Neural progenitor cell (in vitro differentiated cells): ENCODE data around the gene PHACTR4. TPM values are rescaled to one million over a fixed set of nuclear protein-coding genes. Genes with fewer than 3 reads are reported as not detected.
"Not testable (repeated sequence)": the region's sequence is repeated elsewhere in the genome, so short reads cannot be mapped to it uniquely, and the experiment has no call there.

Experiments used
- DNase-seq: peaks from one replicate; pipeline ENCODE4 v3.0.0-alpha.2; 2016; ENCODE audit warnings: low spot score
- H2AFZ ChIP-seq: fragments of 200-600 bp; sonication (generic); replicated peaks from 2 replicates; pipeline ENCODE4 v1.6.1; 2016; ENCODE audit warnings: antibody characterized with exemption
- H3F3A ChIP-seq: fragments of 200-600 bp; sonication (generic); 2 replicates; pipeline ENCODE4 v1.6.1; 2016; ENCODE audit warnings: antibody characterized with exemption, low read depth
- H3K27ac ChIP-seq: fragments of 200-600 bp; sonication (generic); 2 replicates; pipeline ENCODE4 v1.5.1; 2016; ENCODE audit warnings: mild to moderate bottlenecking
- H3K27me3 ChIP-seq: fragments of 200-600 bp; sonication (generic); 2 replicates; pipeline ENCODE4 v1.6.1; 2016; ENCODE audit warnings: mild to moderate bottlenecking, moderate library complexity
- H3K36me3 ChIP-seq: fragments of 200-600 bp; sonication (generic); 2 replicates; pipeline ENCODE4 v1.5.1; 2016
- H3K4me1 ChIP-seq: fragments of 200-600 bp; sonication (generic); 2 replicates; pipeline ENCODE4 v1.6.1; 2016; ENCODE audit warnings: mixed run types
- H3K4me2 ChIP-seq: fragments of 200-600 bp; sonication (generic); 2 replicates; pipeline ENCODE4 v1.6.1; 2016
- H3K4me3 ChIP-seq: fragments of 200-600 bp; sonication (generic); 2 replicates; pipeline ENCODE4 v1.5.1; 2016
- H3K79me2 ChIP-seq: fragments of 200-600 bp; sonication (generic); 2 replicates; pipeline ENCODE4 v1.6.1; 2016; ENCODE audit warnings: low read depth
- H3K9ac ChIP-seq: fragments of 200-600 bp; sonication (generic); 2 replicates; pipeline ENCODE4 v1.6.1; 2016
- H3K9me3 ChIP-seq: fragments of 200-600 bp; sonication (generic); 2 replicates; pipeline ENCODE4 v1.5.1; 2016; ENCODE audit warnings: low read depth
- H4K20me1 ChIP-seq: fragments of 200-600 bp; sonication (generic); 2 replicates; pipeline ENCODE4 v1.6.1; 2016; ENCODE audit warnings: low read depth
- H3K27ac Mint-ChIP-seq: 3 replicates; pipeline ENCODE4 v1.8.0; 2021; ENCODE audit warnings: mixed read lengths
- H3K27me3 Mint-ChIP-seq: 2 replicates; pipeline ENCODE4 v1.8.0; 2022; ENCODE audit warnings: low read depth, mild to moderate bottlenecking, inconsistent platforms, moderate library complexity, mixed read lengths; ENCODE audit not compliant: insufficient read depth
- H3K36me3 Mint-ChIP-seq: 3 replicates; pipeline ENCODE4 v1.8.0; 2021; ENCODE audit warnings: mixed read lengths
- H3K4me1 Mint-ChIP-seq: 3 replicates; pipeline ENCODE4 v1.8.0; 2021; ENCODE audit warnings: mixed read lengths
- H3K4me3 Mint-ChIP-seq: 3 replicates; pipeline ENCODE4 v1.8.0; 2021; ENCODE audit warnings: mild to moderate bottlenecking, moderate library complexity, mixed read lengths
- H3K9me3 Mint-ChIP-seq: 3 replicates; pipeline ENCODE4 v1.8.0; 2020; ENCODE audit warnings: mixed read lengths
- EZH2 ChIP-seq: fragments of 200-600 bp; sonication (generic); IDR thresholded peaks from 2 replicates; pipeline ENCODE4 v1.6.1; 2017; ENCODE audit warnings: antibody characterized with exemption, mild to moderate bottlenecking, moderate library complexity
- EZH2phosphoT487 ChIP-seq: fragments of 200-600 bp; sonication (generic); IDR thresholded peaks from 2 replicates; pipeline ENCODE4 v1.6.1; 2017; ENCODE audit warnings: antibody characterized with exemption
- total RNA-seq: library from RNA; depleted of rRNA; stranded (reverse); fragments of >200 nt; gene quantifications from 2 replicates; pipeline ENCODE4 v1.2.3, GENCODE V29; 2015; ENCODE audit warnings: low replicate concordance
- TF ChIP-seq, protein P1 (sequence below): fragments of 200-600 bp; sonication (generic); IDR thresholded peaks from 2 replicates; pipeline ENCODE4 v1.5.1; 2017; ENCODE audit warnings: antibody characterized with exemption, mild to moderate bottlenecking

Gene PHACTR4
- total RNA-seq, 1 donor from 2014 or later = 34.0 TPM

GRCh38 chr1:28326515-28326914, 43.0 kb upstream of the PHACTR4 start:
- no peaks in the 10 kb centered on the region for H3K9me3 ChIP-seq
- Mint-ChIP-seq H3K36me3 (no peaks in the 10 kb centered on the region), H3K9me3 (no peaks in the 10 kb centered on the region), H3K4me1 (peaks cover 14% of the 10 kb centered on the region), H3K27me3 (peaks cover 10% of the 10 kb centered on the region), H3K27ac (no peak overlapping the region), H3K4me3 (no peak overlapping the region)
- H3K27ac ChIP-seq = no peak overlapping the region
- H3K4me2 ChIP-seq = no peak overlapping the region
- peaks cover 5% of the 10 kb centered on the region for H3K4me1 ChIP-seq
- DNase-seq = no peak
- H2AFZ ChIP-seq = no peak overlapping the region
- peaks cover 10% of the 10 kb centered on the region for H3F3A ChIP-seq
- H3K9ac ChIP-seq = no peak overlapping the region
- no peaks in the 10 kb centered on the region for H4K20me1 ChIP-seq
- TF ChIP-seq EZH2phosphoT487 (no peak), EZH2 (no peak)
- TF ChIP-seq, protein P1, sequence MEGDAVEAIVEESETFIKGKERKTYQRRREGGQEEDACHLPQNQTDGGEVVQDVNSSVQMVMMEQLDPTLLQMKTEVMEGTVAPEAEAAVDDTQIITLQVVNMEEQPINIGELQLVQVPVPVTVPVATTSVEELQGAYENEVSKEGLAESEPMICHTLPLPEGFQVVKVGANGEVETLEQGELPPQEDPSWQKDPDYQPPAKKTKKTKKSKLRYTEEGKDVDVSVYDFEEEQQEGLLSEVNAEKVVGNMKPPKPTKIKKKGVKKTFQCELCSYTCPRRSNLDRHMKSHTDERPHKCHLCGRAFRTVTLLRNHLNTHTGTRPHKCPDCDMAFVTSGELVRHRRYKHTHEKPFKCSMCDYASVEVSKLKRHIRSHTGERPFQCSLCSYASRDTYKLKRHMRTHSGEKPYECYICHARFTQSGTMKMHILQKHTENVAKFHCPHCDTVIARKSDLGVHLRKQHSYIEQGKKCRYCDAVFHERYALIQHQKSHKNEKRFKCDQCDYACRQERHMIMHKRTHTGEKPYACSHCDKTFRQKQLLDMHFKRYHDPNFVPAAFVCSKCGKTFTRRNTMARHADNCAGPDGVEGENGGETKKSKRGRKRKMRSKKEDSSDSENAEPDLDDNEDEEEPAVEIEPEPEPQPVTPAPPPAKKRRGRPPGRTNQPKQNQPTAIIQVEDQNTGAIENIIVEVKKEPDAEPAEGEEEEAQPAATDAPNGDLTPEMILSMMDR = no peak
- H3K36me3 ChIP-seq = no peaks in the 10 kb centered on the region
- no peak overlapping the region for H3K4me3 ChIP-seq
- H3K79me2 ChIP-seq = peaks cover 15% of the 10 kb centered on the region
- H3K27me3 ChIP-seq = no peaks in the 10 kb centered on the region

DNA sequence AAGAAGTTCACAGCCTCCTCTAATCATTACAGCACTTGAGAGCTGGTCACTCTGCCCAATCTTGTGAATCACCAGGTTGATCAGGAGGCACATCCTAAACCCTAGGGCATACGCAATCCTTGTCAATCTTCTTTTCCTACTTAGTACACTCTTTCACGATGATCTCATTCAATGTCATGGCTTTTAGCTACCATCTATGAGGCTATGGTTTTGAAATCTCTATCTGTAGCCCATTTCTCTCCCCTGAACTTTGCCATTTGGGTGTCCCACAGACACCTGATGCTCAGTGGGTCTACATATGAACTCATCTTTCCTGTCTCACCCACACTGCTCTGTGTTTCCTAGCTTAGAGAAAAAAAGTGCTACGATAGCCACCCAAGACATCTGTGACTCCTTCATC, 42.6 kb upstream of the PHACTR4 start:
- H4K20me1 ChIP-seq = no peaks in the 10 kb centered on the region
- H3K4me3 ChIP-seq = no peak overlapping the region
- H3K4me1 Mint-ChIP-seq = peaks cover 14% of the 10 kb centered on the region
- H3K9ac ChIP-seq = no peak overlapping the region
- no peaks in the 10 kb centered on the region for H3K9me3 ChIP-seq
- H3K27ac Mint-ChIP-seq = no peak overlapping the region
- H3K79me2 ChIP-seq = peaks cover 15% of the 10 kb centered on the region
- H3K27me3 Mint-ChIP-seq = peaks cover 9% of the 10 kb centered on the region
- no peak overlapping the region for H3K27ac ChIP-seq
- no peak for DNase-seq
- H2AFZ ChIP-seq = no peak overlapping the region
- H3K4me2 ChIP-seq = no peak overlapping the region
- H3K4me3 Mint-ChIP-seq = no peak overlapping the region
- peaks cover 10% of the 10 kb centered on the region for H3F3A ChIP-seq
- no peaks in the 10 kb centered on the region for H3K27me3 ChIP-seq
- H3K36me3 ChIP-seq = no peaks in the 10 kb centered on the region
- H3K36me3 Mint-ChIP-seq = no peaks in the 10 kb centered on the region
- no peaks in the 10 kb centered on the region for H3K9me3 Mint-ChIP-seq
- peaks cover 5% of the 10 kb centered on the region for H3K4me1 ChIP-seq
- TF ChIP-seq, protein P1 = no peak
- no peak for TF ChIP-seq EZH2
- TF ChIP-seq EZH2phosphoT487 = no peak

- peaks cover 14% of the 10 kb centered on the region for H3K4me1 Mint-ChIP-seq
- not testable (repeated sequence) for H3K9ac ChIP-seq, H3K36me3 Mint-ChIP-seq, H4K20me1 ChIP-seq, DNase-seq, H3K27me3 ChIP-seq, H3K27ac Mint-ChIP-seq, H3K4me3 ChIP-seq, H3K4me2 ChIP-seq, H3F3A ChIP-seq, H3K27me3 Mint-ChIP-seq, H2AFZ ChIP-seq, H3K36me3 ChIP-seq, H3K27ac ChIP-seq, H3K4me1 ChIP-seq, H3K4me3 Mint-ChIP-seq, H3K9me3 Mint-ChIP-seq, H3K9me3 ChIP-seq
- H3K79me2 ChIP-seq = peaks cover 15% of the 10 kb centered on the region
Observed at GRCh38 chr1:28327431-28327830, 42.1 kb upstream of the PHACTR4 start.

DNA sequence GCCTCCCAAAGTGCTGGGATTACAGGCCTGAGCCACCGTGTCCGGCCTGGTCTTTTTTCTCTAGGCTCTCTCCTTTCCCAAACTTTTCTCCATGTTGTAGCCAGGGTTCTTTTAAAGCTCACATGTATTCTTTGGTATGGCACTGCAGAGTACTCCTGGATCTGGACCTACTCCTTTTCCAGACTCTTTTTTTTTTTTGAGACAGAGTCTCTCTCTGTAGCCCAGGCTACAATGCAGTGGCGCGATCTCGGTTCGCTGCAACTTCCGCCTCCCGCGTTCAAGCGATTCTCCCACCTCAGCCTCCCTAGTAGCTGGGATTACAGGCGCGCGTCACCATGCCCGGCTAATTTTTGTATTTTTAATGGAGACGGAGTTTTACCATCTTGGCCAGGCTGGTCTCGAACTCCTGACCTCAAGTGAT, 41.3 kb upstream of the PHACTR4 start:
- peak overlapping the region; percentile 56 for H3K4me3 ChIP-seq
- TF ChIP-seq EZH2phosphoT487 (no peak), EZH2 (no peak)
- TF ChIP-seq, protein P1 = no peak
- peak overlapping the region; percentile 91 for H2AFZ ChIP-seq
- peak overlapping the region; percentile 96 for H3K27ac Mint-ChIP-seq
- H3K9ac ChIP-seq = no peak overlapping the region
- H3K4me1 Mint-ChIP-seq = peaks cover 14% of the 10 kb centered on the region
- no peak for DNase-seq
- no peak overlapping the region for H3K27ac ChIP-seq
- H3K9me3 Mint-ChIP-seq = no peaks in the 10 kb centered on the region
- H3K4me2 ChIP-seq = peak overlapping the region; percentile 98
- no peaks in the 10 kb centered on the region for H4K20me1 ChIP-seq
- H3K4me3 Mint-ChIP-seq = peak overlapping the region; percentile 97
- no peaks in the 10 kb centered on the region for H3K36me3 Mint-ChIP-seq
- H3K79me2 ChIP-seq = peaks cover 15% of the 10 kb centered on the region
- H3K27me3 Mint-ChIP-seq = peaks cover 8% of the 10 kb centered on the region
- no peaks in the 10 kb centered on the region for H3K27me3 ChIP-seq
- H3K36me3 ChIP-seq = no peaks in the 10 kb centered on the region
- H3K4me1 ChIP-seq = peaks cover 5% of the 10 kb centered on the region
- peaks cover 10% of the 10 kb centered on the region for H3F3A ChIP-seq
- H3K9me3 ChIP-seq = no peaks in the 10 kb centered on the region
